WERI-Rb-1 (cell line): ENCODE results near the gene LRRC19.
A peak's percentile ranks its signal among the peaks of the same experiment; 100 is the strongest.

ENCODE experiments used
- DNase-seq: peaks from one replicate; pipeline ENCODE4 v3.0.0-alpha.2; 2020
- H3K27ac ChIP-seq: fragments of 250-450 bp; sonication (Bioruptor Pico); 2 replicates; pipeline ENCODE4 v1.5.1; 2020; ENCODE audit warnings: mild to moderate bottlenecking, moderate library complexity
- H3K27me3 ChIP-seq: fragments of 250-450 bp; sonication (Bioruptor Pico); 2 replicates; pipeline ENCODE4 v1.5.1; 2021; ENCODE audit warnings: mild to moderate bottlenecking, low read depth, moderate library complexity; ENCODE audit not compliant: insufficient read depth, severe bottlenecking
- H3K36me3 ChIP-seq: fragments of 250-450 bp; sonication (Bioruptor Pico); 2 replicates; pipeline ENCODE4 v1.5.1; 2020; ENCODE audit warnings: mild to moderate bottlenecking, moderate library complexity
- H3K4me3 ChIP-seq: 2 replicates; pipeline ENCODE4 v1.5.1; 2011; ENCODE audit warnings: low read depth, mild to moderate bottlenecking, control low read depth, low read length
- H3K9me3 ChIP-seq: fragments of 250-450 bp; sonication (Bioruptor Pico); 2 replicates; pipeline ENCODE4 v1.5.1; 2021; ENCODE audit warnings: mild to moderate bottlenecking, moderate library complexity; ENCODE audit not compliant: severe bottlenecking
- CTCF ChIP-seq: IDR thresholded peaks from 2 replicates; pipeline ENCODE4 v1.5.1; 2011; ENCODE audit warnings: low read depth, mild to moderate bottlenecking, control low read depth, inconsistent platforms, low read length

The LRRC19 gene

DNA sequence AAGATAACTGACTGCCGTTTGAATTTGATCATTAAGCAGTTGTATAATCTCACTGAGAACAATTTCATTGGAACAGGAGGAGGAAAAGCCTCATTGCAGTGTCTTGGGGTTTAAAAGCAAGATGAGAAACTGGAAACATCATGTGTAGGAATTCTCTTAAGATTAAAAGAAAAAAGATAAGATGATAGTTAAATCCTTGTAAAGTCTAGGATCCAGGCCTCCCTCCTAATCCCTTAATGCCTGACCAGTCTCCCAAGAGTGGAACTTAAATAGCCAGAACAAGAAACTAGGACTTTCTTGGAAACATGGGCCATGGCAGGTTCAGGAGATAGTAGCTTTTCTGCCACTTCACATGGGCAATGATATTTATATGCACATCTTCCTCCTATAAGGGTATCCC, 37.0 kb upstream of the LRRC19 start:
- Histone ChIP-seq H3K9me3 (no peaks in the 10 kb centered on the region), H3K27ac (no peak overlapping the region), H3K36me3 (no peaks in the 10 kb centered on the region; the same call in 1 of the 2 replicates), H3K27me3 (no peaks in the 10 kb centered on the region), H3K4me3 (no peak overlapping the region)
- no peak for TF ChIP-seq CTCF
- no peak for DNase-seq

DNA sequence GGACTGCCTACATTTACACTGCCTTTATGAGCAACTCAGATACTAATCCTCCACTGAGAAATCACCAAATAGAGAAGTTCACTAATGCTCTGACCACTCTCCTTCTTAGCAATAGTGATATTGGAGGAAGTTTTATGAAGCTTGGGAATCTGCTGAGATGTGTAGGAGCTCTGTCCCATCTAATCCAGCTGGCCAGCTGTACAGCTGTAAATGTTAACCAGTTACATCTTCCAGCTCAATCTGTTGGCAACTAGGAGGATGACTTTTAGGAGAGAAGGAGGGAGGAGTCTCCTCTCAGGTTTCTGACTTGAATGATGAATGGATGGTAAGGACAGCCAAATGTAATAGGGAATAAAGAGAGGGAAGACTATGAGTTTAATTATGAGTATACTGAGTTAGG, 36.3 kb upstream of the LRRC19 start:
- no peak overlapping the region for H3K27ac ChIP-seq
- no peak for DNase-seq
- TF ChIP-seq CTCF = no peak

GRCh38 chr9:27037499-27037898, 32.0 kb upstream of the LRRC19 start:
- H3K9me3 ChIP-seq = no peaks in the 10 kb centered on the region
- H3K27ac ChIP-seq = no peak overlapping the region
- H3K4me3 ChIP-seq = no peak overlapping the region
- H3K27me3 ChIP-seq = no peaks in the 10 kb centered on the region
- H3K36me3 ChIP-seq = no peaks in the 10 kb centered on the region
- DNase-seq = no peak
- no peak for TF ChIP-seq CTCF

More for the DNA sequence above, 36.3 kb upstream of the LRRC19 start:
- no peaks in the 10 kb centered on the region for H3K9me3 ChIP-seq
- no peaks in the 10 kb centered on the region for H3K36me3 ChIP-seq
- no peak overlapping the region for H3K4me3 ChIP-seq
- no peaks in the 10 kb centered on the region for H3K27me3 ChIP-seq

DNA sequence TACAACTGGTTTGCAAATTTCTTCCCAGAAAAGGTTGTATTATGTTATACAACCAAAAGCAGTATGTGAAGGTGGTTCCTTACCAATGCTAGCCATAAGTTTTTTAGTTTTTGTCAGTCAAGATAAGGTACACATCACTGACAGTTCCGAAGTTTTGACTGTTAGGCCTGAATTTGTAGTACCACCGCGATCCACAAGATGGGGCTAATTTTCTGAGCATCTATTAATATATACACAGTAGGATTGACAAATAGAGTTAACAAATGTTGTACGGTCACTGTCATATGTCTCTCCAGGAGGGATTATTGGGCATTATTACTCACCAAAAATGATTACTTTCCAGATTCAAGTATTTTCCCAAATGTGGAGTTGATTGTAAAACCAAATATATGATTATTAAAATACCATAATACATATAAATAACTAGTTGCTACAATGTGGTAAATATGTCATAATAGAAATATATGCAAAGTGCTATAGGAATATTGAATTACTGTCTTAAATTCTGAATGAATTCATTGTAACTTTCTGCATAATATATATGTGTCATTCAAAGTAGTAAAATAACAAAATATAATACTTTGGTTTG, 28.4 kb upstream of the LRRC19 start:
- no peaks in the 10 kb centered on the region for H3K27me3 ChIP-seq

GRCh38 chr9:27029186-27029585, 23.7 kb upstream of the LRRC19 start:
- no peak for TF ChIP-seq CTCF

More for the DNA sequence above, 28.4 kb upstream of the LRRC19 start:
- peak; percentile 37; the same call in 1 of the 2 replicates for TF ChIP-seq CTCF
- Histone ChIP-seq H3K27ac (no peak overlapping the region), H3K4me3 (no peak overlapping the region), H3K9me3 (no peaks in the 10 kb centered on the region), H3K36me3 (no peaks in the 10 kb centered on the region)
- DNase-seq = peak; percentile 37

GRCh38 chr9:27022920-27023319, 17.4 kb upstream of the LRRC19 start:
- H3K36me3 ChIP-seq = peaks cover 10% of the 10 kb centered on the region
- no peaks in the 10 kb centered on the region for H3K27me3 ChIP-seq
- H3K4me3 ChIP-seq = no peak overlapping the region
- no peak overlapping the region for H3K27ac ChIP-seq
- DNase-seq = no peak
- no peaks in the 10 kb centered on the region for H3K9me3 ChIP-seq
- TF ChIP-seq CTCF = no peak

More at GRCh38 chr9:27029186-27029585, 23.7 kb upstream of the LRRC19 start:
- no peak for DNase-seq
- Histone ChIP-seq H3K9me3 (no peaks in the 10 kb centered on the region), H3K36me3 (peaks cover 4% of the 10 kb centered on the region), H3K27me3 (no peaks in the 10 kb centered on the region), H3K27ac (no peak overlapping the region), H3K4me3 (no peak overlapping the region)
